GM23338 (cell line): ENCODE data around the gene CAVIN2. TPM values are rescaled to one million over a fixed set of nuclear protein-coding genes. Genes with fewer than 3 reads are reported as not detected.

Source experiments
- ATAC-seq: fragments of 200-7000 bp; cut with Tn5 transposase; 3 replicates; pipeline ENCODE4 v1.9.1; 2020
- DNase-seq: peaks from one replicate; pipeline ENCODE4 v3.0.0-alpha.2; 2015; ENCODE audit warnings: low spot score
- H2AFZ ChIP-seq: fragments of 200-600 bp; sonication (generic); 2 replicates; pipeline ENCODE4 v1.8.0; 2016; ENCODE audit warnings: antibody characterized with exemption, mild to moderate bottlenecking, moderate library complexity
- H3F3A ChIP-seq: fragments of 200-600 bp; sonication (generic); replicated peaks from 2 replicates; pipeline ENCODE4 v1.8.0; 2017; ENCODE audit warnings: antibody characterized with exemption, mixed run types, low read depth
- H3K27ac ChIP-seq: fragments of 200-600 bp; sonication (generic); 2 replicates; pipeline ENCODE4 v1.6.1; 2016; ENCODE audit warnings: low read depth
- H3K27me3 ChIP-seq: fragments of 200-600 bp; sonication (generic); 2 replicates; pipeline ENCODE4 v1.8.0; 2016; ENCODE audit warnings: mild to moderate bottlenecking, mixed run types, moderate library complexity; ENCODE audit not compliant: insufficient read depth
- H3K36me3 ChIP-seq: fragments of 200-600 bp; sonication (generic); 2 replicates; pipeline ENCODE4 v1.8.0; 2016; ENCODE audit warnings: mild to moderate bottlenecking; ENCODE audit not compliant: insufficient read depth
- H3K4me1 ChIP-seq: fragments of 200-600 bp; sonication (generic); 2 replicates; pipeline ENCODE4 v1.8.0; 2016; ENCODE audit warnings: mild to moderate bottlenecking, moderate library complexity; ENCODE audit not compliant: insufficient read depth
- H3K4me2 ChIP-seq: fragments of 200-600 bp; sonication (generic); 2 replicates; pipeline ENCODE4 v1.7.1; 2017; ENCODE audit warnings: mixed run types
- H3K4me3 ChIP-seq: fragments of 200-600 bp; sonication (generic); 2 replicates; pipeline ENCODE4 v1.6.1; 2016; ENCODE audit warnings: mixed run types
- H3K79me2 ChIP-seq: fragments of 200-600 bp; sonication (generic); replicated peaks from 2 replicates; pipeline ENCODE4 v1.8.0; 2017; ENCODE audit warnings: mild to moderate bottlenecking; ENCODE audit not compliant: insufficient read depth
- H3K9me2 ChIP-seq: fragments of 200-600 bp; sonication (generic); 2 replicates; pipeline ENCODE4 v1.8.0; 2017; ENCODE audit not compliant: insufficient read depth
- H4K20me1 ChIP-seq: fragments of 200-600 bp; sonication (generic); replicated peaks from 2 replicates; pipeline ENCODE4 v1.8.0; 2017; ENCODE audit warnings: mild to moderate bottlenecking; ENCODE audit not compliant: insufficient read depth
- H3K27ac Mint-ChIP-seq: 2 replicates; pipeline ENCODE4 v1.8.0; 2020; ENCODE audit warnings: inconsistent platforms, mild to moderate bottlenecking, moderate library complexity, mixed read lengths
- H3K27me3 Mint-ChIP-seq: 3 replicates; pipeline ENCODE4 v1.8.0; 2022; ENCODE audit warnings: low read depth, mild to moderate bottlenecking, moderate library complexity, mixed read lengths, inconsistent platforms; ENCODE audit not compliant: insufficient read depth, poor library complexity
- H3K36me3 Mint-ChIP-seq: 3 replicates; pipeline ENCODE4 v1.8.0; 2021; ENCODE audit warnings: low read depth, mild to moderate bottlenecking, inconsistent platforms, moderate library complexity, mixed read lengths
- H3K4me1 Mint-ChIP-seq: 3 replicates; pipeline ENCODE4 v1.8.0; 2020; ENCODE audit warnings: mild to moderate bottlenecking, inconsistent platforms, mixed read lengths
- H3K4me3 Mint-ChIP-seq: 3 replicates; pipeline ENCODE4 v1.8.0; 2021; ENCODE audit warnings: moderate library complexity, mild to moderate bottlenecking, inconsistent platforms, mixed read lengths
- H3K9me3 Mint-ChIP-seq: 3 replicates; pipeline ENCODE4 v1.8.0; 2020; ENCODE audit warnings: moderate library complexity, mild to moderate bottlenecking, inconsistent platforms, mixed read lengths
- EZH2 ChIP-seq: fragments of 200-600 bp; sonication (generic); IDR thresholded peaks from one replicate; pipeline ENCODE4 v1.8.0; 2017; ENCODE audit warnings: antibody characterized with exemption, mild to moderate bottlenecking, low read depth; ENCODE audit not compliant: unreplicated experiment
- JUNB ChIP-seq: IDR thresholded peaks from one replicate; pipeline ENCODE4 v1.6.1; 2016; ENCODE audit warnings: antibody characterized with exemption; ENCODE audit not compliant: unreplicated experiment
- NANOG ChIP-seq: IDR thresholded peaks from 2 replicates; pipeline ENCODE4 v1.6.1; 2016; ENCODE audit warnings: antibody characterized with exemption, borderline replicate concordance
- POLR2AphosphoS5 ChIP-seq: IDR thresholded peaks from 2 replicates; pipeline ENCODE4 v1.6.1; 2016; ENCODE audit warnings: antibody characterized with exemption, low read depth
- REST ChIP-seq: IDR thresholded peaks from one replicate; pipeline ENCODE4 v1.6.1; 2018; ENCODE audit warnings: antibody characterized with exemption; ENCODE audit not compliant: unreplicated experiment
- STAT1 ChIP-seq: IDR thresholded peaks from one replicate; pipeline ENCODE4 v1.6.1; 2016; ENCODE audit warnings: antibody characterized with exemption; ENCODE audit not compliant: unreplicated experiment
- ZNF331 ChIP-seq: fragments of 250-450 bp; sonication (Bioruptor Pico); IDR thresholded peaks from 2 replicates; pipeline ENCODE4 v1.5.0; 2020; ENCODE audit warnings: low read depth, mild to moderate bottlenecking, moderate library complexity
- ZNF462 ChIP-seq: fragments of 250-450 bp; sonication (Bioruptor Pico); IDR thresholded peaks from 2 replicates; pipeline ENCODE4 v1.5.0; 2020; ENCODE audit warnings: mild to moderate bottlenecking, moderate library complexity
- polyA plus RNA-seq: library from polyadenylated mRNA; unstranded; fragments of >200 nt; fragmentation: Nextera tagmentation; extraction: Ambion mirVana; gene quantifications from 2 replicates; pipeline ENCODE4 v1.2.1, GENCODE V29; 2016
- total RNA-seq: library from RNA; depleted of rRNA; stranded (reverse); fragments of >200 nt; shearing (Covaris generic); gene quantifications from 2 replicates; pipeline ENCODE4 v1.2.3, GENCODE V29; 2014
- TF ChIP-seq, protein P1 (sequence below): IDR thresholded peaks from 2 replicates; pipeline ENCODE4 v1.6.1; 2016; ENCODE audit warnings: antibody characterized with exemption

Gene CAVIN2
- total and polyA plus RNA-seq, 2 experiments from 2014 or later = 0.07 to 0.15 TPM

GRCh38 chr2:191891656-191892055 lies 44.8 kb upstream of the CAVIN2 start (continued):
- TF ChIP-seq REST = no peak
- TF ChIP-seq POLR2AphosphoS5 = no peak
- TF ChIP-seq ZNF331 = no peak
- TF ChIP-seq JUNB = no peak
- TF ChIP-seq, protein P1, sequence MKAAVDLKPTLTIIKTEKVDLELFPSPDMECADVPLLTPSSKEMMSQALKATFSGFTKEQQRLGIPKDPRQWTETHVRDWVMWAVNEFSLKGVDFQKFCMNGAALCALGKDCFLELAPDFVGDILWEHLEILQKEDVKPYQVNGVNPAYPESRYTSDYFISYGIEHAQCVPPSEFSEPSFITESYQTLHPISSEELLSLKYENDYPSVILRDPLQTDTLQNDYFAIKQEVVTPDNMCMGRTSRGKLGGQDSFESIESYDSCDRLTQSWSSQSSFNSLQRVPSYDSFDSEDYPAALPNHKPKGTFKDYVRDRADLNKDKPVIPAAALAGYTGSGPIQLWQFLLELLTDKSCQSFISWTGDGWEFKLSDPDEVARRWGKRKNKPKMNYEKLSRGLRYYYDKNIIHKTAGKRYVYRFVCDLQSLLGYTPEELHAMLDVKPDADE = no peak

DNA sequence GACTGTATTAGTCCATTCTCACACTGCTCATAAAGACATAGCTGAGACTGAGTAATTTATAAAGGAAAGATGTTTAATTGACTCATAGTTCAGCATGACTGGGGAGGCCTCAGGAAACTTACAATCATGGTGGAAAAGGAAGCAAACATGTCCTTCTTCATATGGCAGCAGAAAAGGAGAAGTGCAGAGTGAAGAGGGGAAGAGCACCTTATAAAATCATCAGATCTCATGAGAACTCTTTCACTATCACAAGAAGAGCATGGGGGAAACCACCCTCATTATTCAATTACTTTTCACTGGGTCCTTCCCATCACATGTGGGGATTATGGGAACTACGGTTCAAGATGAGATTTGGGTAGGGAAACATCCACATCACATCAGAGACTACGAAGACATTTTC lies 43.0 kb upstream of the CAVIN2 start:
- Mint-ChIP-seq H3K27ac (no peak overlapping the region), H3K27me3 (peaks cover 3% of the 10 kb centered on the region), H3K9me3 (peaks cover 5% of the 10 kb centered on the region; the same call in 2 of the 3 replicates), H3K4me1 (no peaks in the 10 kb centered on the region), H3K36me3 (no peaks in the 10 kb centered on the region), H3K4me3 (no peak overlapping the region)
- Histone ChIP-seq H3K4me3 (no peak overlapping the region), H3K4me2 (no peak overlapping the region), H3K4me1 (no peaks in the 10 kb centered on the region), H3K36me3 (no peaks in the 10 kb centered on the region), H3K9me2 (no peaks in the 10 kb centered on the region), H3K27ac (no peak overlapping the region), H3K79me2 (no peaks in the 10 kb centered on the region), H2AFZ (no peak overlapping the region), H3F3A (no peaks in the 10 kb centered on the region), H4K20me1 (no peaks in the 10 kb centered on the region), H3K27me3 (no peaks in the 10 kb centered on the region)
- no peak for DNase-seq
- ATAC-seq = no peak
- no peak for TF ChIP-seq EZH2
- TF ChIP-seq JUNB = no peak
- TF ChIP-seq NANOG = no peak
- TF ChIP-seq, protein P1 = no peak
- TF ChIP-seq REST = no peak
- no peak for TF ChIP-seq ZNF462 (CRISPR knock-in tag)
- no peak for TF ChIP-seq STAT1
- TF ChIP-seq POLR2AphosphoS5 = no peak
- TF ChIP-seq ZNF331 = no peak
